Smooth muscle cell of the brain vasculature (primary cell): Measurements from ENCODE around the gene CDYL2.
"Not testable (repeated sequence)": the region's sequence is repeated elsewhere in the genome, so short reads cannot be mapped to it uniquely, and the experiment has no call there.

ENCODE experiments used
- DNase-seq: peaks from one replicate; pipeline ENCODE4 v3.0.0-alpha.2; 2012; ENCODE audit warnings: low read depth, low spot score

Gene CDYL2, protein sequence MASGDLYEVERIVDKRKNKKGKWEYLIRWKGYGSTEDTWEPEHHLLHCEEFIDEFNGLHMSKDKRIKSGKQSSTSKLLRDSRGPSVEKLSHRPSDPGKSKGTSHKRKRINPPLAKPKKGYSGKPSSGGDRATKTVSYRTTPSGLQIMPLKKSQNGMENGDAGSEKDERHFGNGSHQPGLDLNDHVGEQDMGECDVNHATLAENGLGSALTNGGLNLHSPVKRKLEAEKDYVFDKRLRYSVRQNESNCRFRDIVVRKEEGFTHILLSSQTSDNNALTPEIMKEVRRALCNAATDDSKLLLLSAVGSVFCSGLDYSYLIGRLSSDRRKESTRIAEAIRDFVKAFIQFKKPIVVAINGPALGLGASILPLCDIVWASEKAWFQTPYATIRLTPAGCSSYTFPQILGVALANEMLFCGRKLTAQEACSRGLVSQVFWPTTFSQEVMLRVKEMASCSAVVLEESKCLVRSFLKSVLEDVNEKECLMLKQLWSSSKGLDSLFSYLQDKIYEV

DNA sequence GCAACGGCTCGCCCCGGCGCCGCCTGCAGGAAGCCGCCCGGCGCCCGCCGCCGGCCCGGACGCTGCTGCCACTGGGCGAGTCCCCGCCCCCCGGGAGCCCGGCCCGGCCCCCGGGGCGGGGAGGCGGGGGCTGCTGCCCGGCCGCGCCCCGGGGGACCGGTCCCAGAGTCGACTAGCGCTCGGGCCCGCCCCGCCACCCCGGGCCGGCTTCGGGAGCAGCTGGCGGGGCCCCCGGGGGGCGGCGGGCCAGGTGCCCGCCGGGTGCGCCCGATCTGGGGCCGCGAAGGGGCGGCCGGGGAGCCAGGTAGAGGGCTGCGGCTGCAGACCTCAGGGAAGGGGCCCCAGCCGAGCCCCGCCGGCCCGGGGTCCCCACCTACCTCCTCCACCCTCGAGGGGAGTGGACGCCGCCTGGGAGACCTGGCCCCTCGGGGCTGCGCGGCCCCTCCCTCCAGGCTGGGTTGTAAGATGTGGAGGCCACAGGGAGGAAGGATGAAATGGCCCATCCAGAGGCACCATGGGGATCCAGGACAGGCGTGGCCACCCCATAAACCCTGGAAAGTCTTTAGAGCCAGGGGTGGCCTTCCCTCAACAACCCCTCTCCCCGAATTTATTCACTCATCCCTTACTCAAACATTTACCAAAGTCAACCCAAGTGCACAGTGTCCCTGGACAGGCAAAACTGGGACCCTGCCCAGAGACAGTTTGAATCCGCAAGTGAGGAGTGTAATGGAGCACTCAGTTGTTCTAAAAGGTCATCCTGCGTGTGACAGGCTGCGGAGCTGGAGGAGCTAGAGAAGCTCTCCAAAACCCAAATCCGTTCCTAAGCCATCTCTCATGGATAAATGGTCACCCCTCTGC, at the start of gene CDYL2:
TSS of gene CDYL2 (minus strand) at position 73 of the 858 bp plus-strand sequence. CDS start 425 bp downstream, outside the sequence.
- DNase-seq, result no peak

DNA sequence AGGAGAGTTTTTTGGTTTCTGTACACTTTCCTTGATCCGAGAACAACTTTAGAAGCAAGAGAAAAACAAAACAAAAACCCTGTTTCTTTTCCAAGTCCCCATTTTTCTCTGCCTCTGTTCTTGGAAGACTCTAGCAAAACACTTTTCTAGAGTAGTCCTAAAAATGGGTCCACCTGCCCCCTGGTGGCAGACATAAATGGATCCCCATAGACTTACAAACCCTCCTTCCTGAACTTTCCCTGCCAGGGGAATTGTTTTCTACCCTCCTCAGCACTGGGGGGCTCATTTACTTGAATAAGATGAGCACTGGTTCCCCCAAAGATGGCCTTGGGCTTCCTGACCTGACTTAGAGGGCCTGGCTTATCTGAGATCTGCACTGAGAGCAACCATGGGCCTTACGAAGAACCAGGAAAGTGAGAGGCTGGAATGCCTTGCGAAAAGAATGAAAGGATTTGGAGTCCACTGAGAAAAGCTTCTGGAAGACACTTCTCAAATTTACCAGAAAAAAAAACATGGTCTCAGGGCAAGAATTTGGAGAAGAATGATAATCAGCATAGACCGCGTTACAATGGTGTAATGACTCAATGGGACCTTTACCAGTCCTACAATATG, 48.0 kb upstream of the CDYL2 start:
- DNase-seq, result no peak

DNA sequence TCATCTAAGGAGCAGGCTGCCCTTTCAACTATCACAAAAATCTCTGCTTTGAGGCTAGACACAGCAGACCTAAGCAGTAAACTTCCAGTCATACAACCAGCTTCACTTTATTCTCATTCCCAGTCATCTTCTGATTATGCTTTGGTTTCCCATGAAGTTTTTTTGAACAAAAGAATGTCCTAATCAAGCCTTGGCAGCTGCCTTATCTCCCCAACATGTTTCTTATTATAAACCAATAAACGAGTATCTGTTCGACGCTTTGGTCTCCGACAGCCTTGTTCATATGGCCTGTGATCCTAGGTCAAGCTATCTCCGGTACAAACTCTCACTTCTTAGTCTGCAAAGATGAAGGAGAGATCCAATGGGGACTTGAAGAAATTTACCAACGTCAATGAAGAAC, 47.4 kb upstream of the CDYL2 start:
- DNase-seq, result no peak

DNA sequence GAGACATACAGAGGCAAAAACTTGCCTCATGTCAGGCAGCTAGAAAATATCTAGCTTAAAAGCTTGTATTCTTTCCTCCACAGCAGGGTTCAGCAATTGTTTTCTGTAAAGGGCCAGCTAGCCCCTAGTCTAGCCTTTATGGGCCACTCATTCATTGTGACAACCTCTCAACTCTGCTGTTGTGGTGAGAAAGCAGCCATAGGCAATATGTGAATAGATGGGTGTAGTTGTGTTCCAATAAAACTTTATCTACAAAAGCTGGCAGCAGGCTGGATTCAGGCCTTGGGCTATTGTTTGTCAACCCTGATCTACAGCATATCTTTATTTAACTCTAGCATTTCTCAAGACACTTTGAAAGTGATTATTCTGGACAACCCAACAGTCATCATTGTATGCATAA, 46.4 kb upstream of the CDYL2 start:
- DNase-seq, result no peak

DNA sequence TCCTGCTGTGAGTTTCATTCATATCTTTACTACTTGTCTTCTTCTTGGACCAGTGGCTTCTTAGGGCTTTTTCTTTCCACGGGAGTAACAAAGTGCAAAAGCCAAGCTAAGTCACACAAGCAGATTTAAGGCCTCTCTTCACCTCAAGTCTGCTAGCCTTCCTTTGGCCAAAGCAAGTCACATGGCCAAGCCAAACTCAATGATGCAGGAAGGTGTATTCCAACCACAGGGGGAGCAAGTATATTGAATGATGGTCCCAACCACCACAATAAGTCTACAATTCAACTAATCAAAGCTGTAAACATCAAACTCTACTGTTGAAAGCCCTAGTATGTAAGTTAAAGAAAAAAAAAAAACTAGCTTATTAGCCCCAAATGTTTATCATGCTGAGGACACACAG, 44.5 kb upstream of the CDYL2 start:
- DNase-seq, result no peak

DNA sequence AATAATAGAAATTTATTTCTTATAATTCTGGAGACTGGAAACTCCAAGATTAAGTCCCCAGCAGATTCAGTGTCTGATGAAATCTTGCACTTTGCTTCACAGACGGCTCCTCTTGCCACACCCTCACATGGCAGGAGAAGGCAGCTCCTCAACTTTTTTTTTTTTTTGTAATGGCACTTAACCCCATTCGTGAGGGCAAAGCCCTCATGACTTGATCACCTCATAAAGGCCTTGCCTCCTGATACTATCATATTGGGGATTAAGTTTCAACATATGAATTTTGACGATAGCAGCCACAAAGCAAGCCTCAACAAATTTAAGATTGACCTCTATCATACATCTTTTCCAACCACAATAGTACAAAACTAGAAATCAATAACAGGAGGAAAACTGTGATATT, 42.3 kb upstream of the CDYL2 start:
- DNase-seq, result no peak

DNA sequence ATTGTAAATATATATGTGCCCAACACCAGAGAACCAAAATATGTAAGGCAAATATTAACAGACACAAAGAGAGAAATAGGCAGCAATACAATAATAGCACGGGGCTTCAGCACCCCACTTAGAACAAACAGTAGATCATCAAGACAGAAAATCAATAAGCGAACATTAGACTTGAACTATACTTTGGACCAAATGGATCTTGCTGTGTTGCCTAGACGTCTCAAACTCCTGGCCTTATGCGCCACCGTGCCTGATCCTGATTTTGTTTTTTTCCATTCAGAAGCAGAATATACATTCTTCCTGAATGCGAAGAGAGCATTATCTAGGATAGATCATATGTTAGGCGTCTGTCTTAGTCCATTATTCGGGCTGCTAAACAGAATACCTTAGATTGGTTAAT, 41.9 kb upstream of the CDYL2 start:
- DNase-seq, result no peak

DNA sequence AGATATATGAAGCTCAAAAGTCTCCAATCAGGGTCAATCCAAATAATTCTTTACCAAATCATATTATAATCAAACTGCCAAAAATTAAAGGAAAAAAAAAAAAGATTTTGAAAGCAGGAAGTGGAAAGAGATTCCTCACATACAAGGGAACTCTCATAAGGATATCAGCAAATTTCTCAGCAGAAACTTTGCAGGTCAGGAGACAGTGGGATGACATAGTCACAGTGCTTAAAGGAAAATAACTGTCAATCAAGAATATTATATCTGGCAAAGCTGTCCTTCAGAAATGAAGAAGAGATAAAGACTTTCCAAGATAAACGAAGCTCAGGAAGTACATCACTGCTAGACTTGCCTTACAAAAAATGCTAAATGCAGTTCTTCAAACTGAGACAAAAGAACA, 40.0 kb upstream of the CDYL2 start:
- DNase-seq, result no peak

DNA sequence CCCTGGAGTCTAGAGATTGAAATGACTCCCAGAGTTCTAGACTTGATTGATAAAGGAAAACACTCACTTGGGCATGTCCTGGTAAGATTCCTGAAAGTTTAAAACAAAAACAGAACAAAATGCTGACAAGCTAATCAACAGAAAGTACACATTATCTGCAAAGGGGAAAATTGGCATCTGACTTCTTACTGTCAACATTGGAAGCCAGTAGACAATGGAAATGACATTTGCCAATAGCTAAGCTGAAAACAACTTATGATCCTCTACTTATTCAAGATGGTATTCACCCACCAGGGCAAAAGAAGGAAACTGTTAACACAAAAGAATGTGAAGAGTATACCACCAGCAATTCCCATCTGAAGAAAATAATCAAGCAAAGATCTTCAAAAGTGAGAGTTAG, 36.8 kb upstream of the CDYL2 start:
- no peak for DNase-seq

DNA sequence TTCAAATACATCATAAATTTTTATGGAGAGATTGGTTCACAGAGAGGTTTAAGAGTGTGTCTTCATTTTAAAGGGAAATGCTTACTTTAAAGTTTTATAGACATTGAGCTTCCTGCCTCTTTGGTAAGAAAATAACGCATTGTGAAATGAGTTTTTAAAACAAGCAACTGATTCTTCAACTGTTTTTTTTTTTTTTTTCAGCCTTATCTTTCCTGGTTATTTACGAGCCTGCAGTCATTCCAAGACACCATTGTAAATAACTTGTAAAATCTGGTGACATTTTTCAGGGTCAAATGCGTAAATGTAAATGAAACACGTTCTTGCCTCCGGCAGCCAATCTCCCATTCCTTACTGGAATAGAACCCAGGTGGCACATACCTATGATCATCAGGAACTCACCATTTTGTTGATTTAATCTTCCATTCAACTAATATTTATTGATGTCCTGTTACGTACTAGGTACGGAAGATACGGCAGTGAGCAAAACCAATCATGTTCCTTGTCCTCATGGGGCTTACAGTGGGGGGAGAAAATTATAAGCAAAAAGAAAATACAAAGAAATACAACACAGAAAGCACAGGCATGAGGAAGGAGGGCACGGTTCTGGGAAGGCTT, 33.2 kb upstream of the CDYL2 start:
- no peak for DNase-seq

DNA sequence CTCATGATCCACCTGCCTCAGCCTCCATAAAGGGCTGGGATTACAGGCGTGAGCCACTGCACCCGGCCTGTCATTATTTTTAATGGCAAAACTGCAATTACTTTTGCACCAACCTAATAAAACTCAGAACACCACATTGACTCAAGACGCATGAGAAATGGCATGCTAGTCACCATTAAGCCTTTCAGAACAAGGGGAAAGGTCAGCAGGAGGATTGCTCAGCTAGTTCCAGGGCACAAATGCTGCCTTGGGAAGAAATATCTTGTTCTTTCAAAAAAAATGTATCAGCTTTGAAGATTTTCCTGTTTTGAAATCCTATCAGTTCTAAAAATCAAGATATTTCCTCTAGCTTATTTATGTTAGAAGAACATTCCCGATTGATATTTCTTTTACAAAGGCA, 32.4 kb upstream of the CDYL2 start:
- no peak for DNase-seq

DNA sequence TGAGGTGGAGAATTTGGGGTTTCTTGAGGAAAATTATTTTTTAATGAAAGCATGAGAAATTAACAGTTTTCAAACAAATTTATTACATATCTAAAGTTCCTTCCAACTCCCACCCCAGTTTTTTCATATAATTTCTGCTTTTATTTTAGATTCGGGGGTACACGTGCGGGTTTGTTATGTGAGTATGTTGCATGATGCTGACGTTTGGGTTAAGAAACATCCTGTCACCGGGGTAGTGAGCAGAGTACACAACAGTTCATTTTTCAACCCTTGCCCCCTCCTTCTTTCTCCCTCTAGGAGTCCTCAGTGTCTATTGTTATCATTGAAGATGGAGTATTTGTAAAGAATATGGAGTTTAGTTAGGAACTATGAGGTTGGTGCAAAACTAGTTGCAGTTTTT, 31.8 kb upstream of the CDYL2 start:
- no peak for DNase-seq

DNA sequence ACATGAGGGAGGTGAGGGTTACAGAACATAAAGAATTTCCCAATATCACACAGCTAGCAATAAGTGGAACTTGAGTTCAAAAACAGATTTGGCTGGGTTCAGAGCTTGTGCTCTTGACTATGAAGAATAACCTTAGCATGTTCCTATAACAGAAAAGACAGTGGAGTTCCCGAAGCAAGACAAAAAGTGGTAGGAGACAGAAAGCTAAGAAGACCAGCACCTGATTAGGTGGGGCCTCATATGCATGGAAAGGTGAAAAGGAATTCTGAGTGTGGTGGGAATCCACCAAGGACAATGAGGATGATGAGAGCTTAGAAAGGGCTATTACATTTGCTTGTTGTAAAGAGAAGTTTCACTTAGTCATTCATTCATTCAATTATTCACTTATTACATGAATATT, 26.6 kb upstream of the CDYL2 start:
- no peak for DNase-seq

DNA sequence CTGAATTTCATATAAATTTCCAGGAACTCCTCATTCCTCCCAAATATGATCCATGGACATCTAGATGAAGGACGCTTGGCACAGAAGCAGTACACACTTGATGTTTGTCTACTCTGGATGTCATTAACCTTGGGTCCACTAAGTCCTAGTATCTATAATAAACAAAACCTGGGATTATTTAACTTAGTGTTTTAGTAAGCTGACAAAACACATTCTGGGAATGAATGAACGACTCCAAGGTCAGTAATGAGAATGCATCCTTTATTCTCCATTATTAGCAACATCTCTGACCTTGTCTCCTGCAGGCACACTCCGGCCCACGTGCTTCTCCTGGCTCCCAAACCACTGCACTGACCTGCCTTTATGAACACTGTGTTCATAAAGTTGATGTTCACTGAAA, 24.1 kb upstream of the CDYL2 start:
- DNase-seq, result no peak

DNA sequence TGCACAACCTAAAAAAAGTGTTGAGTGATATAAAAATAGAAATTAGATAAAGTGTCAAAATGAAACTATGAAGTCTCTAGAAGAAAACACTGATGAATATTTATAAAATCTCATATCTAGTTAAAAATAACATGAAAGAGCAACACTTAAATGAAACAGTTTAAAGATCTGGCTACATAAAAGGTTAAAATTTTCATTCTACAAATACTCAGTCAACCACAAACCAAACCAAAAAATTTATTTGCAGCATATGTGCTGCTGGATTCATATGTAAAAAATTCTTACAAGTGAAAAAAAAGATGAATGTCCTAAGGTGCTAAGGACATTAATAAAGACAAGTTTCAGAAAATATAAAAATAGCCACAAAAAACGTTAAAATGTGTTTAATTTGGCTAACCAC, 22.6 kb upstream of the CDYL2 start:
- no peak for DNase-seq

DNA sequence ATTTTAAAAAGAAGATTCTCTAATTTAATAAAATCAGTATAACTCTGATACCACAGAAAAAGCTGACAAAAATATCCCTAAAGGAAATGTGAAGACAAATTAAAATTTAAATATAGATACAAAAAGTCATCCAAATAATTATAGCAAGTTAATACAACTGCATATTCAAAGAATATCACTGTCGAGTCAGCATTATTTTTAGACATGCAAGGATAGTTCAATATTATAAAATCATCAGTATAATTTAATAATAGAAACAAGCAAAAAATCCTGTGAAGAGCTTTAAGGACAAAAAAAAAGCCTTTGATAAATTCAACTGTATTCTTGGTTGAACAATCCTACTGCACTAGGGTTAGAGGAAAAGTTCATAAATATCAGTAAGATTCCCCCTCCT, 21.0 kb upstream of the CDYL2 start:
- no peak for DNase-seq

DNA sequence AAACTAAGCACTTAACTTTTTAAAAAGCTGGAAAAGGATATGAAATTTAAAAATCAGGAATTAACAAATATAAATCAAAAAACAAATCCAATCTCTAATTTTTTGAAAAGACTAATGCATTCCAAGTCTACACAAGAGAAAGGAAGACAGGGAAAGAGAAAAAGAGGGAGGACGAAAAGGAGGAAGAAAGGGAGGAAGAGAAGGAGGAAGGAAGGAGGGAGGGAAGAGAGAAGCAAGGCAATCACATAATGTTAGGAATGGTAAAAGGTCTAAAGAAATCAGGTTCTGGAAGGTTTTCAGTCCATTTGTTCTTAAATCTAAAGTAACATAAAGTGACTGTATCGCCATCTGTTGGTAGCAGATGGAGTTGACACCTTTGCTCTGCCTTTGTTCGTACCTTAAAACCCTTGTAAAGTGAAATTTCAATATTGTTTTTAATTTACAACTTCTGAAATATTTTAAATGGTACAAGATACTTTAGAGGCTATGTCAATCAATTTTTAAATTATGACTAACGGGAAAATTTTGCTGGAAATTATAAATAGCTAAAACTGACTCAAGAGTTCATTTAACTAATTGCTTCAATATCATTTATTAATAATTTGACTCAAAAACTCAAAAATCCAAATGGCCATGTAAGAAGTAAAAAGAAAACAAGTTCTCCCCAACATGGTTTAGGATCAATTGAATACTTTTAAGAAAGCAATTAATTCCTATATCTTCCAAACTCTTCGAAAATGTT, 20.4 kb upstream of the CDYL2 start:
- peak; percentile 47 for DNase-seq

DNA sequence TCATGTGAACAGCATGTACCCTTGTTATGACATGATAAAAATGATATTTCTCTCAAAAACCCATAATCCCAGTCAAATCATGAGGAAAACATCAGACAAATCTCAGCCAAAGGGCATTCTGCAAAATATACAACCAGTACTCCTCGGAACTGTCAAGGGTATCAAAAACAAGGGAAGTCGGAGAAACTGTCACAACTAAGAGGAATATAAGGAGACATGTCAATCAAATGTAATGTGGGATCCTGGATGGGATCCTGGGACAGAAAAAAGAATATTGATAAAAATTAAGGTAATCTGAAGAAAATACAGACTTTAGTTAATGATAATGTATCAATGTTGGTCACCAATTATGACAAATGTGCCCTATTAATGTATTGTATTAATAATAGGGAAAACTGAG, 15.6 kb upstream of the CDYL2 start:
- no peak for DNase-seq

DNA sequence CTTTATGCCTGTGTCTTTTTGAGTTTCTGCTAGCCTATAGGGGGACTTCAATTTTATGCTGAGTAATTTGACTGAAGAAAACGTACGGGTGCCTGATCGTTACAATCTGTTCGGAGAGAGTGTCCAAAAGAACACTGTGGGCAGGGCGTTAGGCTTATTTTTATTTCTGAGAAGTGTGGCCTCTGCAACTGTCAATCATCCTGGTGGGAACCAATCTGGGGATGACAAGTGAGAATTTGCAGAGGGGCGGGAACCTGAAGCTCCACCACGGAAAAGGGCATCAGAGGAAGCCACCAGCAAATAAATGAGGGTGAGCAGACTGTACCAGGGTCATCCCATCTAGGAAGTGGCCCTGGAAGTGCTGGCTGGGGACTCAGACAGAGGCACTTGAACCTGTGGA, 12.0 kb upstream of the CDYL2 start:
- no peak for DNase-seq

DNA sequence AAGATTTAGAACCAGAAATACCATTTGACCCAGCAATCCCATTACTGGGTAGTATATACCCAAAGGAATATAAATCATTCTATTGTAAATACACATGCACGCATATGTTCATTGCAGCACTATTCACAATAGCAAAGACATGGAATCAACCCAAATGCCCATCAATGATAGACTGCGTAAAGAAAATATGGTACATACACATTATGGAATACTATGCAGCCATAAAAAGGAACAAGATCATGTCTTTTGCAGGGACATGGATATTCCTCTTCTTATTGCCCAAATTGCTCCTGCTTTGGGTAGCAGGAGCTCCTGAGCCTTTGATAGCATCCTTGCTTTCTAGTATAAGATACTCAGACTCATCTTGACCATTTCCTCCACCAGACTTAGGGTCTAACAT, 10.9 kb upstream of the CDYL2 start:
- not testable (repeated sequence) for DNase-seq

DNA sequence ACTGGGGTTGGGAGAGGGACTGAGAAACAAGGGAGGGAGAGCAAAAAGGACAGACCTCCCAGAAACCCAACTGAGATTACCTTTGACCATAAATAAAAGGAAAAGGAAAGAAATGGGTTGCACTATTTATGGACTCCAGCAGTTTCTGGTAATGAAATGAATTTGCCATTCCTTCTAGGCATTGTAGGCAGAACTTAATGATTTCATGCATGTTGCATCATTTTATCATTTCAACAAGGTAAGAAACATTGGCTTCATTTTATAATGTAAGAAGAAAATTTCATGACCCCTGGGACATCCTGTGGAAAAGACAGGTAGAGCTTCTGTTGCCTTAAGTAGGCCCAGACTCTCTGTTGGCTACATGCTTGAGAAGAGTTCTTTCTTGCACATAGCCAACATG, 8.2 kb upstream of the CDYL2 start:
- no peak for DNase-seq
